GM21528 (cell line): ENCODE measurements around the gene VPS41.
"Not testable (repeated sequence)": the region's sequence is repeated elsewhere in the genome, so short reads cannot be mapped to it uniquely, and the experiment has no call there.

Experiments
- ATAC-seq: cut with Tn5 transposase; IDR thresholded peaks from one replicate; pipeline ENCODE4 v1.9.1; 2021; ENCODE audit warnings: mild to moderate bottlenecking, moderate library complexity; ENCODE audit not compliant: unreplicated experiment, low FRiP score

VPS41 gene

GRCh38 chr7:38862666-38863065, 46.3 kb downstream of the VPS41 start:
- no peak for ATAC-seq

GRCh38 chr7:38858259-38858884, 50.6 kb downstream of the VPS41 start:
- ATAC-seq, result no peak

- ATAC-seq, result no peak
Measured at GRCh38 chr7:38855867-38856266, 53.1 kb downstream of the VPS41 start.

- ATAC-seq, result no peak
Measured at GRCh38 chr7:38855386-38855785, 53.6 kb downstream of the VPS41 start.

- not testable (repeated sequence) for ATAC-seq
Measured at GRCh38 chr7:38854947-38855346, 54.0 kb downstream of the VPS41 start.

GRCh38 chr7:38851321-38851720, 57.7 kb downstream of the VPS41 start:
- ATAC-seq, result no peak

GRCh38 chr7:38846280-38846679, 62.7 kb downstream of the VPS41 start:
- ATAC-seq, result no peak

- ATAC-seq, result no peak
Measured at GRCh38 chr7:38844952-38845563, 63.9 kb downstream of the VPS41 start.

GRCh38 chr7:38842746-38843145, 66.2 kb downstream of the VPS41 start:
- no peak for ATAC-seq

GRCh38 chr7:38840736-38841460, 68.1 kb downstream of the VPS41 start:
- no peak for ATAC-seq

GRCh38 chr7:38839851-38840250, 69.1 kb downstream of the VPS41 start:
- ATAC-seq, result no peak

GRCh38 chr7:38838725-38839385, 70.1 kb downstream of the VPS41 start:
- ATAC-seq, result no peak

GRCh38 chr7:38834357-38834756, 74.6 kb downstream of the VPS41 start:
- ATAC-seq, result no peak

- ATAC-seq, result no peak
Measured at GRCh38 chr7:38833329-38833728, 75.7 kb downstream of the VPS41 start.

GRCh38 chr7:38831259-38831996, 77.6 kb downstream of the VPS41 start:
- no peak for ATAC-seq

GRCh38 chr7:38830826-38831225, 78.2 kb downstream of the VPS41 start:
- no peak for ATAC-seq

- ATAC-seq, result no peak
Measured at GRCh38 chr7:38829488-38830165, 79.4 kb downstream of the VPS41 start.

- no peak for ATAC-seq
Measured at GRCh38 chr7:38828026-38828425, 81.0 kb downstream of the VPS41 start.

- ATAC-seq, result no peak
Measured at GRCh38 chr7:38825721-38826440, 83.1 kb downstream of the VPS41 start.
